ENCODE measurements around the gene GLCE.

DNA sequence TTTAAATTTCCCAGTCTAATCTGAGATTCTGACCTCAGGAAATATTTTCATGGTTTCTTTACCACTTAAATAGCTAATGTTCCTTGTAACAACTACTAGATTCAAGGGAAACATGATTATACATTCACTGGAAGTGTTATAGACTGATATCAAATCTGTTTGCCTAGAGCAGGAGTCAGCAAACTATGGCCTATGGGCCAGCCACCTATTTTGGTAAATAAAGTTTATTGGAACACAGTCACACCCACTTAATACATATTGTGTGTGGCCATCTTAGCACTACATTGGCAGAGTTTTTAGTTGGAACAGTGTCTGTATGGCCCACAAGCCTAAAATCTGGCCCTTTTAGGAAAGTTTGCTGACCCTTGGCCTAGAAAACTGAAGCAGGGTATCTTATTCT lies 50.1 kb downstream of the GLCE start:
- TF ChIP-seq, protein P1, sequence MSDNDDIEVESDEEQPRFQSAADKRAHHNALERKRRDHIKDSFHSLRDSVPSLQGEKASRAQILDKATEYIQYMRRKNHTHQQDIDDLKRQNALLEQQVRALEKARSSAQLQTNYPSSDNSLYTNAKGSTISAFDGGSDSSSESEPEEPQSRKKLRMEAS (CRISPR knock-in tag; IDR thresholded peaks at IDR 0.05), result no peak
- no peak for TF ChIP-seq NFYB (CRISPR knock-in tag; conservative IDR thresholded peaks at IDR 0.05; ENCODE audit: low read depth)
- TF ChIP-seq, protein P2, sequence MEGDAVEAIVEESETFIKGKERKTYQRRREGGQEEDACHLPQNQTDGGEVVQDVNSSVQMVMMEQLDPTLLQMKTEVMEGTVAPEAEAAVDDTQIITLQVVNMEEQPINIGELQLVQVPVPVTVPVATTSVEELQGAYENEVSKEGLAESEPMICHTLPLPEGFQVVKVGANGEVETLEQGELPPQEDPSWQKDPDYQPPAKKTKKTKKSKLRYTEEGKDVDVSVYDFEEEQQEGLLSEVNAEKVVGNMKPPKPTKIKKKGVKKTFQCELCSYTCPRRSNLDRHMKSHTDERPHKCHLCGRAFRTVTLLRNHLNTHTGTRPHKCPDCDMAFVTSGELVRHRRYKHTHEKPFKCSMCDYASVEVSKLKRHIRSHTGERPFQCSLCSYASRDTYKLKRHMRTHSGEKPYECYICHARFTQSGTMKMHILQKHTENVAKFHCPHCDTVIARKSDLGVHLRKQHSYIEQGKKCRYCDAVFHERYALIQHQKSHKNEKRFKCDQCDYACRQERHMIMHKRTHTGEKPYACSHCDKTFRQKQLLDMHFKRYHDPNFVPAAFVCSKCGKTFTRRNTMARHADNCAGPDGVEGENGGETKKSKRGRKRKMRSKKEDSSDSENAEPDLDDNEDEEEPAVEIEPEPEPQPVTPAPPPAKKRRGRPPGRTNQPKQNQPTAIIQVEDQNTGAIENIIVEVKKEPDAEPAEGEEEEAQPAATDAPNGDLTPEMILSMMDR (IDR thresholded peaks at IDR 0.05), result no peak
- TF ChIP-seq, protein P3, sequence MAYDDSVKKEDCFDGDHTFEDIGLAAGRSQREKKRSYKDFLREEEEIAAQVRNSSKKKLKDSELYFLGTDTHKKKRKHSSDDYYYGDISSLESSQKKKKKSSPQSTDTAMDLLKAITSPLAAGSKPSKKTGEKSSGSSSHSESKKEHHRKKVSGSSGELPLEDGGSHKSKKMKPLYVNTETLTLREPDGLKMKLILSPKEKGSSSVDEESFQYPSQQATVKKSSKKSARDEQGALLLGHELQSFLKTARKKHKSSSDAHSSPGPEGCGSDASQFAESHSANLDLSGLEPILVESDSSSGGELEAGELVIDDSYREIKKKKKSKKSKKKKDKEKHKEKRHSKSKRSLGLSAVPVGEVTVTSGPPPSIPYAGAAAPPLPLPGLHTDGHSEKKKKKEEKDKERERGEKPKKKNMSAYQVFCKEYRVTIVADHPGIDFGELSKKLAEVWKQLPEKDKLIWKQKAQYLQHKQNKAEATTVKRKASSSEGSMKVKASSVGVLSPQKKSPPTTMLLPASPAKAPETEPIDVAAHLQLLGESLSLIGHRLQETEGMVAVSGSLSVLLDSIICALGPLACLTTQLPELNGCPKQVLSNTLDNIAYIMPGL (CRISPR knock-in tag; IDR thresholded peaks at IDR 0.05), result no peak
- TF ChIP-seq NR2C2 (CRISPR knock-in tag; IDR thresholded peaks at IDR 0.05), result no peak
- TF ChIP-seq, protein P4, sequence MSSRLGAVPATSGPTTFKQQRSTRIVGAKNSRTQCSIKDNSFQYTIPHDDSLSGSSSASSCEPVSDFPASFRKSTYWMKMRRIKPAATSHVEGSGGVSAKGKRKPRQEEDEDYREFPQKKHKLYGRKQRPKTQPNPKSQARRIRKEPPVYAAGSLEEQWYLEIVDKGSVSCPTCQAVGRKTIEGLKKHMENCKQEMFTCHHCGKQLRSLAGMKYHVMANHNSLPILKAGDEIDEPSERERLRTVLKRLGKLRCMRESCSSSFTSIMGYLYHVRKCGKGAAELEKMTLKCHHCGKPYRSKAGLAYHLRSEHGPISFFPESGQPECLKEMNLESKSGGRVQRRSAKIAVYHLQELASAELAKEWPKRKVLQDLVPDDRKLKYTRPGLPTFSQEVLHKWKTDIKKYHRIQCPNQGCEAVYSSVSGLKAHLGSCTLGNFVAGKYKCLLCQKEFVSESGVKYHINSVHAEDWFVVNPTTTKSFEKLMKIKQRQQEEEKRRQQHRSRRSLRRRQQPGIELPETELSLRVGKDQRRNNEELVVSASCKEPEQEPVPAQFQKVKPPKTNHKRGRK (CRISPR knock-in tag; IDR thresholded peaks at IDR 0.05; ENCODE audit: borderline replicate concordance), result no peak

Data from WTC11 (cell line).